Activated CD4-positive, alpha-beta T cell treated with anti-CD3 and anti-CD28 coated beads for 24 hours (primary cell): ENCODE results near the gene TRIM24.
"Not testable (repeated sequence)": the region's sequence is repeated elsewhere in the genome, so short reads cannot be mapped to it uniquely, and the experiment has no call there.

Experiments
- DNase-seq, 2 donors: peaks; one replicate each; pipeline ENCODE4 v3.0.0-alpha.2; 2020; ENCODE audit warnings: low read depth in 2 of 2

Gene TRIM24

DNA sequence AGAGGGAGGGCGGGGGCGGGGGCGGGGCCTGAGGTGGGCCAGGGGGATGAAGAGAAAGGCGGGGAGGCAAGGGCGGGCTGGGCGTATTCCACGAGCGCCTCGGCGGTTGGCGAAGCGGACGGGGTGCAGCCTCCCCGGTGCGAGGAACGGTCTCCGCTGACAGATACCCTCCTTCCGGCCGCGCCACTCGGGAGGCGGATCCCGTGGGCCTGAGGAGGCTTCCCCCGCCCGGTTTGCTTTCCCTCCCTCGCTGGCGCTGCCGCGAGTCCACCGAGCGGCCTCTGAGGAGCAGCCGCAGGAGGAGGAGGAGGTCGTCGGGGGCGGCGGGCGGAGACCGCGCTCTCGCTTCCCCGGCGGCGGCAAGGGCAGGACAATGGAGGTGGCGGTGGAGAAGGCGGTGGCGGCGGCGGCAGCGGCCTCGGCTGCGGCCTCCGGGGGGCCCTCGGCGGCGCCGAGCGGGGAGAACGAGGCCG is at the start of gene TRIM24:
Gene TRIM24, plus strand, starts transcription at position 84 of the 473 bp plus-strand sequence. Its CDS starts 290 bp downstream, at position 374.
- DNase-seq, result peak in 1 of 2 donors; percentile 86

DNA sequence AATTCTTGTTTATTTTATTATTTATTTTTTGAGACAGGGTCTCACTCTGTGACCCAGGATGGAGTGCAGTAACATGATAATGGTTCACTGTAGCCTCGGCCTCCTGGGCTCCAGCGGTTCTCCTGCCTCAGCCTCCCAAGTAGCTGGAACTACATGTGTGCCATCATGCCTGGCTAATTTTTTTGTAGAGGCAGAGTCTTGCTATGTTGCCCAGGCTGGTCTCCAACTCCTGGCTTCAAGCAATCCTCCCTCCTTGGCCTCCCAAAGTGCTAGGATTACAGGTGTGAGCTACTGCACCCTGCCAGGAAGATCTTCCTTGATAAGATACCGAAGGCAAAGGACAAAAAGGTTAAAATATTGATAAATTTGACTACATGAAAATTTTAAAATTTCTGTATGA is 48.0 kb upstream of the TRIM24 start:
- DNase-seq, result not testable (repeated sequence)

DNA sequence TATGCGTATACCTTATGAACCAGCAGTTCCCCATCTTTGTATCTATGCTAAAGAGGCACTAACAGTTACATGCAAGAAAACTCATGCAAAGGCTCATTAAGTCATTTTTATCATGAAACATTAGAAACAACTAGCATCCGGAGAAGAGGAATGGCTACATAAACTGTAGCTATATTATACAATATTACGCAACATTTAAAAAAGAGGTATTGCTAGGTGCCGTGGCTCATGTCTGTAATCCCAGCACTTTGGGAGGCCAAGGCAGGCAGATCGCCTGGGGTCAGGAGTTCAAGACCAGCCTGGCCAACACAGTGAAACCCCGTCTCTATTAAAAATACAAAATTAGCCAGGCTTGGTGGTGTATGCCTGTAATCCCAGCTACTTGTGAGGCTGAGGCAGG is 47.1 kb upstream of the TRIM24 start:
- not testable (repeated sequence) for DNase-seq

DNA sequence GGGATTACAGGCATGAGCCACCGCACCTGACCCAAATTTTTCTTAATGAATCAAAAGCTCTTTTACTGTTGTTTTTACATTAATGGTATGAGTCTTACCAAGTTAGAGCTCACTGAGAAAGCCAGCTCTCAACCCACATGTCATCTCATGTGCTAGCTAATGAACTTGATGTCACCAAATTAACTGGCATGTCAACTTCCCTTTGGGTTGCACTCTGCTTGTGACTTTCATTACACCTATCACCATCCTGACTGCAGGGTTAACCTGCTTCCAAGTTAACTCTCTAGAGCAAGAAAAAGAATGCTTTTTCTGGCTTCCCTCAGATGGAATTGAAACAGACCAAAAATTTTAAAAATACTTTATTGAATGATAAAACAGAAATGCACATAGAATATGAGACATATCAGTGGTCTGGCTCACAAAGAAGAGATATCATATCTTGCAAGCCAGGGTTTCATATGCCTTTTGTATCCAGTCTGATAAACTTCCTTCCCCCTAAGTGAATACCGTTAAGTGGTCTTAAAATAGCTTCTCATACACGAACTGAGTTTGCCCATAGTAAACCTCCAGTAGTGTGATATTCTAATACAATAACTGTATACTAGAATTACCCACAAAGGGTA is 42.9 kb upstream of the TRIM24 start:
- DNase-seq, result no peak

DNA sequence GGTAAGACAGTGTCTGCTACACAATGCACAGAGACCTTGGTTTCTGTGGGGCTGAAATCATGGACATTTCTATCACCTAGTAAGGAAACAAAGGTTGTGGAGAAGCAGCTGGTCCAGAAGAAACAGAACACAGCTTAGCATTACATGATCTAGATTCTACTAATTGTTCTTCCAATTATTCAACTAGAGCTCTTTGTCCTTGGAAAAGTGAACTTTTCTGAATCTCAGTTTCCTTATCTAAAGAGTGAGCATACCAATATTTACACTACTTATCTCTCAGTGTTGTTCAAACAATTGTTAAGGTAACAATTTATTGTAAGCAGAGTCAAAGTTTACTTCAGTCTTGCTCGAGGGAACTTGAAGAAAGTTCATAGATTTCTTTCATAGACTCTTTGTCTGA is 42.3 kb upstream of the TRIM24 start:
- DNase-seq, result no peak

DNA sequence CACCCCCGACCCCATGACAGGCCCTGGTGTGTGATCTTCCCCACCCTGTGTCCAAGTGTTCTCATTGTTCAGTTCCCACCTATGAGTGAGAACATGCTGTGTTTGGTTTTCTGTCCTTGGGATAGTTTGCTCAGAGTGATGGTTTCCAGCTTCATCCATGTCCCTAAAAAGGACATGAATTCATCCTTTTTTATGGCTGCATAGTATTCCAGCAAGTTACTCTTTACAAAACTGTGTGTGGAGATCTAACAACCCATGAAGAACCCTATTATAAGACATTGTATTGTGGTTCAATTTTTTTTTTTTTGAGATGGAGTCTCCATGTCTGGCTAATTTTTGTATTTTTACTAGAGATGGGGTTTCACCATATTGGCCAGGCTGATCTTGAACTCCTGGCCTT is 41.7 kb upstream of the TRIM24 start:
- DNase-seq, result not testable (repeated sequence)

DNA sequence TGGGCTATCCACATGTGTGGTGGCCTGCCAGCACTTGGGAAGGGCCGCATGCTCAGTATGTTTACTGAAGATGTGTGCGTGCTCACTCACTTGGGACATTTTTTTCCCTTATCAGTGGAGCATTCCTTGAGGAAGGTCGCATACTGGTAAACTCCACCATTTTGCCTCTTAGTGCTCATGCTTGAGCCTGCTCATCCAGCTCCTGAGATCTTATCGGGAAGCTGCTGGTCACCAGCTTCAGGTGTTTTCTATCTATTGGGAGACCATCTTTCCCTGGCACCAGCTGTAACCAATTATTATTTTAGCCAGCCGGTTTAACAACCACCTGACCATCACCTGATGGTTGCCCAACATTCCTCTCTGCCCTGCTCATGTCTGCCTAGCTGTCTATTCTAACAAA is 35.0 kb upstream of the TRIM24 start:
- no peak for DNase-seq

DNA sequence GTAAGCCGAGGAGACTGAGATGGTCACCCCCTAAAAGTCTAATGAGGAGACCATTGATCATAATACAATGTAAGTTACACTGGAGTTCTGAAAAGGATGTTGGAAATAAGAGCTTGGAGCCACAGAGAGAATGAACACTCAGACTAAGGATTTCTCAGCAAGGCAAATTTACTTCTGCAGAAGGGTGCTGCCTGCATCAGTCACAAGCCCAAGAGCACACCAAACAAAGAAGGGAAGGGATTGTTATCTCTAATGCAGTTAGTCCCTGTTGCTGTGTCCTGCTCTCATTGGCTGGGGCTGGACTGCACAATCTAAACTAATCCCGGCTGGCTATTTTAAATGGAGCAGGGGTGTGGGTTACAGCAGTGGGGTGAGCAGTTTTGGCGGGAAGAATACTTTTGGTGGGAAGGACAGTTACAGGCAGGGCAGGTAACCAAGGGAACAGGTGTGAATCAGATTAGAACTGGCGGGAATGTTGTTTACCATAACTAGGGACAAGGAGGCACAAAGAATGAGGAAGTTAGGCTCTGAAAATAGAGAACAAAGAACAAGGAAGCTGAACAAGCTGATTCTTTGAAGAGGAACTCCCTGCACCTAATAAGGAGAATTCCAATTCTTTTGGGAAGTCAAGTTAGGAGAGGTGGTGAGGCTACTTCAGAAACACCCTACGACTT is 30.3 kb upstream of the TRIM24 start:
- no peak for DNase-seq

DNA sequence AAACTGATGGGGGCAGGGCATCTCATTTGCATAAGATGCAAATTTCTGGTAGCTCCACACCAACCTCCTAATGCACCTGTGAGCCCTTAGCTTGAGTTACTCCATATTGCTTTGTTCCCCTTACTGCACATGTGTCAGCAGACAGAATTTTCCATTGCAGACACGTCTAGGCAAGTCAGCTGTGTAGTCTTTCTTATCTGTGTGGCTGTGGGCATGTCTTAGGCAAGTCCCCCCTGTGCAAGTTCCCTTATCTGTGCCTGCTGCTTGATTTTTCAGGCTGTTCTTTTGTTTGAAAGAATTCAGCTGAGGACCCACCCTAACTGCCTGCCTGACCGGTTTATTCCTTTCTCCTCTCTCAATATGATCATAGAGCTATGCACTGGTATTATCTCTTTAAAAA is 28.5 kb upstream of the TRIM24 start:
- no peak for DNase-seq

DNA sequence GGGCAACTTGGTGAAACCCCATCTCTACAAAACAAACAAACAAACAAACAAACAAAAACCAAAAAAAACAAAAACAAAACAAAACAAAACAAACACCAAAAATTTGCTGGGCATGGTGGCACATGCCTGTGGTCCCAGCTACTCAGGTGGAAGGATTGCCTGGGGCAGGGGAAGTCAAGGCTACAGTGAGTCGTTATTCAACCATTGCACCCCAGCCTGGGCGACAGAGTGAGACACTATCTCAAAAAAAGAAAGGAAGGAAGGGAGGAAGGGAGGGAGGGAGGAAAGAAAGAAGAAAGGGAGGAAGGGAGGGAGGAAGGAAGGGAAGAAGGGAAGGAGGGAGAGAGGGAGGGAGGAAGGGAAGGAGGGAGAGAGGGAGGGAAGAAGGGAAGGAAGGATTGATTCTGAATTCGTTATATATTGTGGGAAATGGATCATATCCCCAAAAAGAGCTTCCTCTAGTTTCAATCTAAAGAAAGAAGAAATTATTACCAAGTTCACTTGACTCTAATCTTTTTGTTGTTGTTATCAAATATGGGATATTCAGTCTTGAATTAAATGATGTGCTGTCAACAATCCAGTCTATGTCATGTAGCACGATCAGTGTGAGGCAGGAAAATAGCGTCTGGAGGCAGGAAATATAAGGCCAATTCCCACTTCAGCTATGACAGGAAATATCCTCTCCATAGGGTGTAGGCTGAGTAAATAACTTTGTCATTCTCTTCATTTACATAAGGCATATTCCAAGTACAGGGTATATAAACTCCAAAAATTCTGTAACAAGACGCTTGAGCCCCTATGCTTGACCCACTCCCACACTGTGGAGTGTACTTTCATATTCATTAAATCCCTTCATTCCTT is 26.2 kb upstream of the TRIM24 start:
- no peak for DNase-seq

DNA sequence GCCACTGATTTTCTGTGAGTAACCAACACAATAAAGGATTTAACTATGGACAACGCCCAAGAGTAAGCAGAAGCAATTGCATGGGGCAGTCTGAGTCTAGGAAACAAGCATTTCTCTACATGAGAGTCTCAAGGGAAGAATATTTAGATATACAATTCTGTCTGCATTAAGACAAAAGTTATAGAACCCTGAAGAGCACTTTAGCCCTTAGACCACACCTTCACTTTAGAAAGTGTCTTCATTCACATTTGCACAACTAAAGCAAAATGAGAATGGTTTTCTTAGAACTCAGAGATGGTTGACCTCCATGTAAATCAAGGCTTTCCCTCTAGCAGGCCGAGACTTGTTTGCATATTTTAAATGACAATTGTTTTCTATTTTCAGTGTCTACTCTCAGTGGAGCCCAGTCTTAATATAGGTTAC is 25.5 kb upstream of the TRIM24 start:
- DNase-seq, result no peak

DNA sequence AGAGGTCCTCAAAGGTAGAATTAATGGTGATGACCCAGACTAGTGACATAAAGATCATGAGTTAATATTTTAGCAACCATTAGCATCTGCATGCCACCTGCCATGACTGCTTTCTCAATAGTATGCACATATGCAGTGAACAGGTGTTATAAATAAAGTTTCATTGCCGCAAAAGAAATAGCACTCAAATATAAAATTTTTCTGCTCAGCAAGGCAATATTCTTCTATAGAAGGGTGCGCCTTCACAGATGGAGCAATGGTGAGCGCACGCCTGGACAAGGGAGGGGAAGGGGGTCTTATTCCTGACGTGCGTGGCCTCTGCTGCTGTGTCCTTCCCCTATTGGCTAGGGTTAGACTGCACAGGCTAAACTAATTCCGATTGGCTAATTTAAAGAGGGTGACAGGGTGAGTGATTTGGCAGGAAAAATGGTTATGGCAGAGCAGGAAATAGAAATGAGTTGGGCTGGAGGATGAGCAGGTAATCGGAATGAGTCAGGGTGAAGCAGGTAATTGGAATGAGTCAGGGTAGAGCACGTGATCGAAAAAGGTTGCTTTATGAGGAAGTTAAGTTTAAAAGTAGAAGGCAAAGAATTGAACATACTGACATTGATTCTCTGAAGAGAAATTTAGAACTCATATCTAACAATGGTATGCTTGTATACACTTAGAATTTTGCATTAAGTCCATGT is 24.7 kb upstream of the TRIM24 start:
- no peak for DNase-seq

DNA sequence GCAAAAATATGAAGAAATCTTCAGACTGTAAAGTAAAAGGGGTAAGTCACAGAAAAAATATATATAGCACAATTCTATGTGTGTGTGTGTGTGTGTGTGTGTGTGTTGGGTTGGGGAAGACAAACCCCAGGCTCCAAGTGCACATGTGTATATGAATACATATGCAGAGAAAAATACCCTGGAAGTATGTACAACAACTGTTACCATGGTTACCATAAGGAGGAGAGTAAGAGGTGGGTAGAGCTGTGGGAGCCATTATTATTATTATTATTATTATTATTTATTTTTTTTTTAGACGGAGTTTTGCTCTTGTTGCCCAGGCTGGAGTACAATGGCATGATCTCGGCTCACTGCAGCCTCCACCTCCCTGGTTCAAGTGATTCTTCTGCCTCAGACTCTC is 23.7 kb upstream of the TRIM24 start:
- no peak for DNase-seq

DNA sequence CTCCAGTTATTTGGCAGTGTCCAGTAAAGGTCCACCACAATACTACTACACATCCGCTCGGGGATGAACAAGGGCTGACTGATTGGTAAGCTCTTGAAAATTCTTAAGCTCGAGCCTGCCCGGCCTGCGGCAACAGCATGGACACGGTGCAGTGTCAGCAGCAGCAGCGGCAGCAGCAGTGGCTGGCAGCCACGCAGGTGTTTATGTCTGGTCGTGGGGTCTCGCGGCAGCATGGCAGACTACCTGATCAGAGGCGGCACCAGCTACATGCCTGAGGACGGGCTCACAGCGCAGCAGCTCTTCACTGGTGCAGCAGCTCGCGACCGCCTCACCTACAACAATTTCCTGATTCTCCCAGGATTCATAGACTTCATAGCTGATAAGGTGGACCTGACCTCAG is 19.6 kb upstream of the TRIM24 start:
- DNase-seq, result no peak

DNA sequence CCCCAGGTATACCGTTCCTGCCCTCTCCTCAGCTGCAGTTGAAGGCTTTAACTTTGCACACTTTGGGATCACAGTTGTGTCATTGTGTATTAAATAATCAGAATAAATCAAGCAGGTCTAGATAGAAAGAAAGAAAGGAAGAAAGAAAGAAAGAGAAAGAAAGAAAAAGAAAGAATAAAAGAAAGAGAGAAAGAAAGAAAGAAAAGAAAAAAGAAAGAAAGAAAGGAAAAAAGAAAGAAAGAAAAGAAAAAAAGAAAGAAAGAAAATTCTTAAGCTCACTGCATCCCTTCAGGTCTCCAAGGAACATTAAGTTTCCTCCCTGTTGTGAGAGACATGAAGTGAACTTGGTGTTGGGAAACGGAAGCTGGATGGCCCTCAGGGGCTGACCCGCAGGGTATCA is 17.2 kb upstream of the TRIM24 start:
- DNase-seq, result no peak

DNA sequence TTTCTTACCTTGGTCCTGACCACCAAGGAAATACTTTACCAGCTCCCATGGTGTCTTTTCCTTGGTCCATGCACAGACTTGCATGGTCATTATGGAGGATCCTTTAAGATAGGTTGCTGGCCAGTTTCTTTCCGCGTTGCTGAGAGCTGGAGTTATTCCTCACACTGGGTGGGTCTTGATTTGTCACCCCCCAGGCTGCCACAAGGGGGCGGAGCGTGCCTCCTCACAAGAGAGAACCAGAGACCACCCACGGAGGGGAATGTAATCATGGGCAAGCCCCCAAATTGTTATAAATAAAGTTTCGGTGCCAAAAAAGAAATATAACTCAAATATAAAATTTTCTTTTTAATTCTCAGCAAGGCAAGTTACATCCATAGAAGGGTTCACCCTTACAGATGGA is 10.5 kb upstream of the TRIM24 start:
- peak; percentile 17 to 18 for DNase-seq

DNA sequence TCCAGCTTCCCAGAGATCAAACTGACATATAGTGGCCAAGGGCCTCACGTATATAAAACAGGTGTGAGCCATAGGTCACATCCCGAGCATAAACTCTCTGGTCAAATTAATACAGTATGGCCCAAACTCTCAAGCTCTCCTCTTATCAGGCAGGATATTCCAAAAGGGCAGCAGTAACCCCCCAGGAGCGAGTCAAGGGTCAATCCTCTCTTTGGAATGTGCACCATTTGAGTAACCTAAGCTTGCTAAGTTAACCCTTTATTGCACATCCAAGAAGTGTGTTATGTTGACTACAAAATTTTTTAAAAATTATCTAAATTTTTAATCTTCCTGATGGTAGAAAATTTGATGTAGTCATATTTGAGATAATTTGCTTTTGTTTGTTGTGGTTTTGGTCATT is 4.5 kb upstream of the TRIM24 start:
- no peak for DNase-seq

DNA sequence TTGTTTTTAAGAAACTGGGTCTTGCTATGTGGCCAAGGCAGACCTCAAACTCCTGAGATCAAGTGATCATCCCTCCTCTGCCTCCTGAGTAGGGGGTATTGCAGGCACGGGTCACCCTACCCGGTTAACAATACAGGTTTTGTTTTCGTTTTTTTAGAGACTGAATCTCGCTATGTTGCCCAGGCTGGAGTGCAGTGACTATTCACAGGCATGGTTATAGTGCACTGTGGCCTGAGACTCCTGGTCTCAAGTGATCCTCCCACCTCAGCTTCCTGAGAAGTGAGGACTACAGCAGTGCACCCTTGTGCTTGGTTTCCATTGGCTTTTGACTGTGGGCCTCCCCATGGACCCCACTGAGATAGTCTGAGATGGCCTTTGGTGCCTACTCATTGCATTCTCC is 3.8 kb upstream of the TRIM24 start:
- DNase-seq, result no peak

DNA sequence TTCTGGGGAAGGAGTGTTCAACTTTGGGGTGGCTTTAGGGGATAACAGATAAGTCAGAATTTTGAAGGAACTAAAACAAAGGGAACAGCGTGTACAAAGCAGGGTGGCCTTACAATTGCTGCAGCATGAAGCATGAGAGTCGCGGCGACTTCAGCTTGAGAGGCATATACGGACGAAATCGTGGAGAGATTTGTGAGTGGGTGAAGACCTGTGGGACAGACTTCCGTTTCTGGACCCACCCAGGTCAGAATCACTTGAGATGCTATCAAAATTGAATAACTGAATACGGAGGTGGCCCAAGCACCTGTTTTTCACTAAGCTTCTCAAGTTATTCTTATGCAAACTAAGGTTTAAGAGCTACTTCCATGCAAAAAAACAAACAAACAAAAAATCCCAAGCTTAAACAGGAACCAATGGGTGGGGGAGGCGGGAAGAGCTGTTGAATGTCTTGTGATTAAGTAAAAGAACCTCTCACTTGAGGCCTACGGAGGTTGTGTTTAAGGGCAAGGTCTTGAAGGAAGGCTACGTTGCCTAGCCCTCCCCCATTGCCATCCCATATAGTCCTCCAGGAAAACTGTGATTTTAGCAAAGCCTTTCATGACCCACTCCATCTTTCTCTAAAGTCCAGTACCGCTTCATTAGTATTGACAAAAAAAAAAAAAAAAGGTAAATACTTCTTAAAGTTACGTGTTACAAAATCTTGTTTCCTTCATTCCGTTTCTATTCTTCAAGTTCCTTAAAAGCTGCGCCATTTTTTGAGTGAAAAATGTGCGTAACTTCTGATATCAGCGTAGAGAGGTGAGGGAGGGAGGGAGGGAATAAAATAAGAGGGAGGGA is 1.3 kb upstream of the TRIM24 start:
- DNase-seq, result no peak

DNA sequence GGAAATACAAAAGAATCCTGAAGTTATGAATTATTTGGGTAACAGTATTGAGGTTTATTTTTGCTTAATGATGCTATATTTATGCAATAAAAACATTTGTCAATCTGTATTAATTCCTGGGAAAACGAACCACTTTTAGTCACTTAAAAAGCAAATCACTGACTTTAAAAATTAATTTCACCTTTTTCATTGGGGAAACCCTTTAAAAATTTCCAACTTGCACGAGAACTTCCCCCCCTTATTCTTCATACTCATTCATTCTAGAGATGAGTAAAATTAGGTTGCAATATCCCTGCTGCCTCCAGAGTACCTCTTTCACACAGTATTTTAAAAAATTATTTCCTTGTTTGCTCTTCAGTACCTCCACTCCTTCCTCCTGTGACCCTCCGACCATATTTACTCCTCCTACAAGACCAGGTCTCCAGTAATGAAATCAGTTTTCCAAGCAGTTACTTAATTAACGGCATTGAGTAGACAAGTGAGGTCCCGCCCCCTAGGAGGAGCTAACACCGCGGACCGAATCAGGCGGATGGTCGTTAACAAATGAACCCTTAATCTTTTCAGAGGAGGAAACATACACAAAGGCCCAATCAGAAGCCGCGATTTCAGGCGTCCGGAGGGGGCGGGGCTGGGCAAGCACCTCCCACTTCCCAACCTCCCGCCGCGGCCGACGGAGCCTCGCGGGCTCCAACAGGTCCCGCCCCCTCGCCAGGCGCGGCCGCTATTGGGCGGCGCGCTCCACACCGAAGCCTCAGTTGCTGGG is 465 bp upstream of the TRIM24 start:
- DNase-seq, result peak; percentile 95 to 96
